SK-N-SH (cell line): ENCODE data around the gene CDH23.

ENCODE experiments used
- CHD2 ChIP-seq: fragments of 150-350 bp; IDR thresholded peaks from 2 replicates; pipeline ENCODE4 v1.6.1; 2018; ENCODE audit warnings: low read length; ENCODE audit not compliant: partially characterized antibody
- CTCF ChIP-seq: fragments of 200-600 bp; sonication (generic); IDR thresholded peaks from 2 replicates; pipeline ENCODE4 v1.6.1; 2017; ENCODE audit warnings: antibody characterized with exemption, mild to moderate bottlenecking, moderate library complexity

DNA sequence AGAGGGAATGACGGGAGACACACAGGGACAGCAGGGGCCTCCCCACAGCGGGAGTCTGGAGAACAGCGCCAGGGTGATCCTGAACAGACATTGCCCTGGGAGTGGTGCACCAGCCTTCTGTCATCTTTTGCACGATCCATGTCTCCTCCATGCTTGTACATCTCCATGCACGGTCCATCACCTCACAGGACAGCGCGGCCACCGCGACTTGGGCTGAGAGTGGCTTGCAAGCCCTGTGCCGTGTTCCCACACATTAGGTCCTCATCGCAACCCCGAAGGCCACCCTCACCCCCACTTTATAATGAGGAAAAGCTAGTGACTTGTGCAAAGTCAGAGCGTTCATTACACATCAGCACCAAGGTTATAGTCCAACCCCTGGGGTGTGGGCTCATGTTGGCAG, 64.7 kb downstream of the CDH23 start:
- TF ChIP-seq CTCF (no peak), CHD2 (no peak)
